Naive B cell (primary cell): ENCODE results near the gene ADTRP. TPM values are rescaled to one million over a fixed set of nuclear protein-coding genes. Genes with fewer than 3 reads are reported as not detected.

ENCODE experiments used
- ATAC-seq, 2 donors: fragments of 150-1000 bp; cut with Tn5 transposase; 2 replicates each; pipeline ENCODE4 v1.10.0; 2021; ENCODE audit warnings: low read depth in 2 of 2, mild to moderate bottlenecking in 2 of 2, moderate library complexity in 2 of 2
- DNase-seq: peaks from one replicate; pipeline ENCODE4 v3.0.0; 2022
- H3K27ac Mint-ChIP-seq, 6 donors: one replicate each; pipeline ENCODE4 v1.8.0; 2020 to 2022; ENCODE audit warnings: mild to moderate bottlenecking in 6 of 6, mixed read lengths in 6 of 6, moderate library complexity in 5 of 6, inconsistent platforms in 2 of 6
- H3K27me3 Mint-ChIP-seq, 3 donors: one replicate each; pipeline ENCODE4 v1.8.0; 2021 to 2022; ENCODE audit warnings: mixed read lengths in 3 of 3, mild to moderate bottlenecking in 1 of 3
- H3K36me3 Mint-ChIP-seq, 2 donors: one replicate each; pipeline ENCODE4 v1.8.0; 2020 to 2022; ENCODE audit warnings: mixed read lengths in 2 of 2, inconsistent platforms in 1 of 2, mild to moderate bottlenecking in 1 of 2
- H3K4me1 Mint-ChIP-seq, 3 donors: one replicate each; pipeline ENCODE4 v1.8.0; 2020 to 2022; ENCODE audit warnings: mixed read lengths in 3 of 3, inconsistent platforms in 1 of 3, mild to moderate bottlenecking in 1 of 3, moderate library complexity in 1 of 3
- H3K4me3 Mint-ChIP-seq, 8 donors: one replicate each; pipeline ENCODE4 v1.8.0; 2020 to 2022; ENCODE audit warnings: mild to moderate bottlenecking in 8 of 8, mixed read lengths in 8 of 8, moderate library complexity in 8 of 8, inconsistent platforms in 2 of 8
- H3K9me3 Mint-ChIP-seq, 7 donors: one replicate each; pipeline ENCODE4 v1.8.0; 2020 to 2022; ENCODE audit warnings: mixed read lengths in 7 of 7, mild to moderate bottlenecking in 5 of 7, inconsistent platforms in 2 of 7, moderate library complexity in 1 of 7
- polyA plus RNA-seq, 6 donors: library from polyadenylated mRNA; unstranded; fragments of 300-500 nt; fragmentation: Illumina TruSeq; gene quantifications; one replicate each; pipeline ENCODE4 v1.2.3, GENCODE V29; 2021; ENCODE audit warnings: low read depth in 6 of 6

Gene ADTRP
- polyA plus RNA-seq, 6 donors from 2014 or later: not detected

- H3K27ac Mint-ChIP-seq: peak overlapping the region in 1 of 6 donors; percentile 2
- ATAC-seq (no peak), DNase-seq (no peak)
- H3K9me3 Mint-ChIP-seq: peaks cover 0 to 2% (median 0%) of the 10 kb centered on the region in 7 donors
- peaks cover 11 to 20% (median 16%) of the 10 kb centered on the region in 3 donors for H3K4me1 Mint-ChIP-seq
- H3K36me3 Mint-ChIP-seq: no peaks in the 10 kb centered on the region
- H3K27me3 Mint-ChIP-seq: peaks cover 17 to 34% (median 26%) of the 10 kb centered on the region in 3 donors
- H3K4me3 Mint-ChIP-seq: no peak overlapping the region
Observed at GRCh38 chr6:11731423-11731822, 47.2 kb downstream of the ADTRP start.

- ATAC-seq: peak; percentile 13 to 41
- Mint-ChIP-seq H3K27ac (peak overlapping the region in 1 of 6 donors; percentile 9), H3K27me3 (peaks cover 12 to 27% (median 27%) of the 10 kb centered on the region in 3 donors), H3K4me3 (no peak overlapping the region), H3K36me3 (no peaks in the 10 kb centered on the region), H3K4me1 (peaks cover 11 to 20% (median 16%) of the 10 kb centered on the region in 3 donors), H3K9me3 (peaks cover 0 to 2% (median 0%) of the 10 kb centered on the region in 7 donors)
- DNase-seq: peak; percentile 14
Observed at GRCh38 chr6:11730641-11731040, 48.0 kb downstream of the ADTRP start.

GRCh38 chr6:11729076-11729475, 49.5 kb downstream of the ADTRP start:
- Mint-ChIP-seq H3K36me3 (no peaks in the 10 kb centered on the region), H3K27me3 (peaks cover 12 to 27% (median 27%) of the 10 kb centered on the region in 3 donors), H3K4me1 (peaks cover 11 to 20% (median 16%) of the 10 kb centered on the region in 3 donors), H3K27ac (no peak overlapping the region), H3K4me3 (no peak overlapping the region), H3K9me3 (peaks cover 0 to 2% (median 0%) of the 10 kb centered on the region in 7 donors)
- ATAC-seq: no peak
- no peak for DNase-seq

GRCh38 chr6:11727998-11728961, 50.3 kb downstream of the ADTRP start:
- Mint-ChIP-seq H3K4me1 (peaks cover 11 to 20% (median 16%) of the 10 kb centered on the region in 3 donors), H3K27ac (peak overlapping the region in 3 of 6 donors; percentile 3 to 59 (median 47)), H3K36me3 (no peaks in the 10 kb centered on the region), H3K9me3 (peaks cover 0 to 2% (median 0%) of the 10 kb centered on the region in 7 donors), H3K27me3 (peaks cover 12 to 22% (median 21%) of the 10 kb centered on the region in 3 donors), H3K4me3 (no peak overlapping the region)
- DNase-seq (no peak), ATAC-seq (no peak)

- no peak overlapping the region for H3K4me3 Mint-ChIP-seq
- ATAC-seq (no peak), DNase-seq (no peak)
- peaks cover 0 to 2% (median 0%) of the 10 kb centered on the region in 7 donors for H3K9me3 Mint-ChIP-seq
- peak overlapping the region in 1 of 6 donors; percentile 68 for H3K27ac Mint-ChIP-seq
- H3K27me3 Mint-ChIP-seq: peaks cover 12 to 21% (median 16%) of the 10 kb centered on the region in 3 donors
- peaks cover 11 to 19% (median 16%) of the 10 kb centered on the region in 3 donors for H3K4me1 Mint-ChIP-seq
- no peaks in the 10 kb centered on the region for H3K36me3 Mint-ChIP-seq
Observed at GRCh38 chr6:11727346-11727997, 51.1 kb downstream of the ADTRP start.

GRCh38 chr6:11724286-11724685, 54.3 kb downstream of the ADTRP start:
- Mint-ChIP-seq H3K9me3 (peaks cover 0 to 2% (median 0%) of the 10 kb centered on the region in 7 donors), H3K27me3 (peaks cover 8 to 16% (median 15%) of the 10 kb centered on the region in 3 donors), H3K36me3 (no peaks in the 10 kb centered on the region), H3K27ac (peak overlapping the region in 1 of 6 donors; percentile 9), H3K4me3 (no peak overlapping the region), H3K4me1 (peaks cover 7 to 12% (median 10%) of the 10 kb centered on the region in 3 donors)
- DNase-seq (no peak), ATAC-seq (no peak)

GRCh38 chr6:11722805-11723631, 55.6 kb downstream of the ADTRP start:
- Mint-ChIP-seq H3K27ac (peak overlapping the region in 1 of 6 donors; percentile 5), H3K4me1 (peaks cover 0 to 6% (median 4%) of the 10 kb centered on the region in 3 donors), H3K36me3 (no peaks in the 10 kb centered on the region), H3K27me3 (peaks cover 0 to 13% (median 8%) of the 10 kb centered on the region in 3 donors), H3K4me3 (no peak overlapping the region), H3K9me3 (peaks cover 0 to 2% (median 0%) of the 10 kb centered on the region in 7 donors)
- DNase-seq: no peak
- ATAC-seq: no peak

GRCh38 chr6:11722220-11722619, 56.4 kb downstream of the ADTRP start:
- H3K4me3 Mint-ChIP-seq: no peak overlapping the region
- H3K9me3 Mint-ChIP-seq: no peaks in the 10 kb centered on the region
- no peak for ATAC-seq
- H3K27ac Mint-ChIP-seq: peak overlapping the region in 1 of 6 donors; percentile 49
- DNase-seq: no peak
- no peaks in the 10 kb centered on the region for H3K36me3 Mint-ChIP-seq
- peaks cover 0 to 6% (median 0%) of the 10 kb centered on the region in 3 donors for H3K27me3 Mint-ChIP-seq
- no peaks in the 10 kb centered on the region for H3K4me1 Mint-ChIP-seq

GRCh38 chr6:11718463-11718862, 60.1 kb downstream of the ADTRP start:
- Mint-ChIP-seq H3K27ac (no peak overlapping the region), H3K9me3 (no peaks in the 10 kb centered on the region), H3K4me3 (no peak overlapping the region), H3K27me3 (no peaks in the 10 kb centered on the region), H3K4me1 (peaks cover 10 to 13% (median 12%) of the 10 kb centered on the region in 3 donors), H3K36me3 (no peaks in the 10 kb centered on the region)
- ATAC-seq (no peak), DNase-seq (no peak)

- Mint-ChIP-seq H3K27ac (no peak overlapping the region), H3K4me1 (peaks cover 10 to 16% (median 12%) of the 10 kb centered on the region in 3 donors), H3K9me3 (no peaks in the 10 kb centered on the region), H3K36me3 (no peaks in the 10 kb centered on the region), H3K4me3 (no peak overlapping the region), H3K27me3 (no peaks in the 10 kb centered on the region)
- ATAC-seq (no peak), DNase-seq (no peak)
Observed at GRCh38 chr6:11718031-11718430, 60.6 kb downstream of the ADTRP start.

- no peak for ATAC-seq
Observed at GRCh38 chr6:11714798-11715285, 63.8 kb downstream of the ADTRP start.

GRCh38 chr6:11714116-11714797, 64.3 kb downstream of the ADTRP start:
- Mint-ChIP-seq H3K9me3 (no peaks in the 10 kb centered on the region), H3K4me1 (peaks cover 10 to 16% (median 12%) of the 10 kb centered on the region in 3 donors), H3K27me3 (no peaks in the 10 kb centered on the region), H3K36me3 (no peaks in the 10 kb centered on the region), H3K4me3 (peak overlapping the region in 6 of 8 donors; percentile 16 to 75 (median 52)), H3K27ac (peak overlapping the region in 2 of 6 donors; percentile 39 to 60)
- ATAC-seq (peak; percentile 54 to 70), DNase-seq (no peak)

More at GRCh38 chr6:11714798-11715285, 63.8 kb downstream of the ADTRP start:
- Mint-ChIP-seq H3K4me1 (peaks cover 10 to 16% (median 12%) of the 10 kb centered on the region in 3 donors), H3K27ac (no peak overlapping the region), H3K36me3 (no peaks in the 10 kb centered on the region), H3K27me3 (no peaks in the 10 kb centered on the region), H3K9me3 (no peaks in the 10 kb centered on the region), H3K4me3 (peak overlapping the region in 2 of 8 donors; percentile 10 to 75)
- DNase-seq: no peak
